ENCODE measurements around the gene TMEM170A. TPM values are rescaled to one million over a fixed set of nuclear protein-coding genes. Genes with fewer than 3 reads are reported as not detected.

TMEM170A gene
- total and polyA plus RNA-seq, 2 experiments from 2014 or later: 31.0 to 68.5 TPM

GRCh38 chr16:75445298-75445697, 19.2 kb downstream of the TMEM170A start:
- H2AFZ ChIP-seq: no peak overlapping the region
- peaks cover 12% of the 10 kb centered on the region; the same call in 1 of the 2 replicates for H3K79me2 ChIP-seq (replicated peaks; ENCODE audit: insufficient read depth)
- no peaks in the 10 kb centered on the region for H3K27me3 ChIP-seq (ENCODE audit: insufficient read depth)
- no peak overlapping the region for H3K4me3 ChIP-seq
- H3K4me1 ChIP-seq (ENCODE audit: insufficient read depth): peaks cover 3% of the 10 kb centered on the region; the same call in 1 of the 2 replicates
- Mint-ChIP-seq H3K9me3 (no peaks in the 10 kb centered on the region), H3K27me3 (ENCODE audit: insufficient read depth, low read depth, poor library complexity) (no peaks in the 10 kb centered on the region), H3K4me1 (no peaks in the 10 kb centered on the region), H3K36me3 (ENCODE audit: low read depth) (peaks cover 5% of the 10 kb centered on the region; the same call in 2 of the 3 replicates), H3K27ac (no peak overlapping the region), H3K4me3 (no peak overlapping the region)
- H3K36me3 ChIP-seq (ENCODE audit: insufficient read depth): no peaks in the 10 kb centered on the region
- H3K4me2 ChIP-seq: no peak overlapping the region
- no peak for TF ChIP-seq REST (IDR thresholded peaks at IDR 0.05; ENCODE audit: unreplicated experiment)
- no peak for TF ChIP-seq CREB1 (CRISPR knock-in tag; IDR thresholded peaks at IDR 0.05; ENCODE audit: low read depth)
- TF ChIP-seq STAT1 (IDR thresholded peaks at IDR 0.05; ENCODE audit: unreplicated experiment): no peak
- TF ChIP-seq CTCF (conservative IDR thresholded peaks at IDR 0.05; ENCODE audit: low read depth in 2 of 2): no peak
- no peak for TF ChIP-seq JUNB (IDR thresholded peaks at IDR 0.05; ENCODE audit: unreplicated experiment)
- no peak for TF ChIP-seq ETS1 (IDR thresholded peaks at IDR 0.05)
- no peak for TF ChIP-seq EZH2phosphoT487 (IDR thresholded peaks at IDR 0.05; ENCODE audit: unreplicated experiment)
- TF ChIP-seq NANOG (IDR thresholded peaks at IDR 0.05; ENCODE audit: borderline replicate concordance): no peak
- H3K9me2 ChIP-seq (ENCODE audit: insufficient read depth): 0 out of 2 replicates have a peak, but pooled peaks cover 3% of the 10 kb centered on the region
- H3K27ac ChIP-seq (ENCODE audit: low read depth): no peak overlapping the region
- DNase-seq (ENCODE audit: low spot score) (peak; percentile 27), ATAC-seq (no peak; the same call in 2 of the 3 replicates)
- H4K20me1 ChIP-seq (replicated peaks; ENCODE audit: insufficient read depth): no peaks in the 10 kb centered on the region; the same call in 1 of the 2 replicates
- no peaks in the 10 kb centered on the region for H3F3A ChIP-seq (replicated peaks; ENCODE audit: low read depth)

- Histone ChIP-seq H3K79me2 (replicated peaks; ENCODE audit: insufficient read depth) (no peaks in the 10 kb centered on the region; the same call in 1 of the 2 replicates), H3K27me3 (ENCODE audit: insufficient read depth) (no peaks in the 10 kb centered on the region), H3K4me1 (ENCODE audit: insufficient read depth) (peaks cover 3% of the 10 kb centered on the region; the same call in 1 of the 2 replicates), H2AFZ (no peak overlapping the region), H3K9me2 (ENCODE audit: insufficient read depth) (0 out of 2 replicates have a peak, but pooled peaks cover 3% of the 10 kb centered on the region), H3K36me3 (ENCODE audit: insufficient read depth) (no peaks in the 10 kb centered on the region), H3K4me2 (no peak overlapping the region), H3K4me3 (no peak overlapping the region), H3F3A (replicated peaks; ENCODE audit: low read depth) (no peaks in the 10 kb centered on the region), H3K27ac (ENCODE audit: low read depth) (no peak overlapping the region), H4K20me1 (replicated peaks; ENCODE audit: insufficient read depth) (no peaks in the 10 kb centered on the region)
- Mint-ChIP-seq H3K9me3 (no peaks in the 10 kb centered on the region), H3K27me3 (ENCODE audit: insufficient read depth, low read depth, poor library complexity) (no peaks in the 10 kb centered on the region), H3K36me3 (ENCODE audit: low read depth) (no peaks in the 10 kb centered on the region; the same call in 2 of the 3 replicates), H3K4me1 (no peaks in the 10 kb centered on the region), H3K27ac (no peak overlapping the region), H3K4me3 (no peak overlapping the region)
- no peak for ATAC-seq
- no peak for DNase-seq (ENCODE audit: low spot score)
- no peak for TF ChIP-seq STAT1 (IDR thresholded peaks at IDR 0.05; ENCODE audit: unreplicated experiment)
- no peak for TF ChIP-seq ETS1 (IDR thresholded peaks at IDR 0.05)
- no peak for TF ChIP-seq POLR2AphosphoS5 (IDR thresholded peaks at IDR 0.05; ENCODE audit: low read depth)
- TF ChIP-seq REST (IDR thresholded peaks at IDR 0.05; ENCODE audit: unreplicated experiment): no peak
- TF ChIP-seq JUNB (IDR thresholded peaks at IDR 0.05; ENCODE audit: unreplicated experiment): no peak
- no peak for TF ChIP-seq ZNF331 (CRISPR knock-in tag; IDR thresholded peaks at IDR 0.05; ENCODE audit: low read depth)
Observed at GRCh38 chr16:75443298-75443697, 21.2 kb downstream of the TMEM170A start.

Data from GM23338 (cell line).